PC-3 (cell line): ENCODE results near the gene STAT2.

Experiments
- CTCF ChIP-seq: fragments of 300-600 bp; sonication (generic); conservative IDR thresholded peaks from 2 replicates; pipeline ENCODE4 v1.5.1; 2017; ENCODE audit warnings: antibody characterized with exemption, low read depth, mild to moderate bottlenecking, low read length
- EZH2phosphoT487 ChIP-seq: fragments of 300-600 bp; sonication (generic); IDR thresholded peaks from 2 replicates; pipeline ENCODE4 v1.6.1; 2018; ENCODE audit warnings: mild to moderate bottlenecking, antibody characterized with exemption, low read length, borderline replicate concordance

- TF ChIP-seq CTCF: no peak
- no peak for TF ChIP-seq EZH2phosphoT487
These were observed 23.3 kb downstream of the STAT2 start for GRCh38 chr12:56336361-56337167.
